Gastroesophageal sphincter (tissue), 4 donors: Measurements from ENCODE around the gene RYR2. TPM values are rescaled to one million over a fixed set of nuclear protein-coding genes. Genes with fewer than 3 reads are reported as not detected.

Experiments used
- ATAC-seq: fragments of 150-250 bp; one replicate; pipeline ENCODE4 v1.9.1; 2016; ENCODE audit warnings: mild to moderate bottlenecking, moderate library complexity
- H3K27ac ChIP-seq, 4 donors: fragments of 200-600 bp; sonication (generic) in 3 of 4; 1 replicate in 3 of 4; 2 replicates in 1 of 4; pipeline ENCODE4 v1.5.1; 2016 to 2019
- H3K27me3 ChIP-seq: fragments of 200-600 bp; sonication (generic); one replicate; pipeline ENCODE4 v1.5.1; 2019
- H3K36me3 ChIP-seq, 2 donors: fragments of 200-600 bp; sonication (generic); one replicate each; pipeline ENCODE4 v1.5.1; 2019; ENCODE audit warnings: control low read depth in 1 of 2
- H3K4me1 ChIP-seq, 3 donors: fragments of 200-600 bp; sonication (generic); 1 replicate in 2 of 3; 2 replicates in 1 of 3; pipeline ENCODE4 v1.5.1; 2016 to 2019; ENCODE audit warnings: control low read depth in 2 of 3
- H3K4me3 ChIP-seq, 2 donors: fragments of 200-600 bp; sonication (generic); one replicate each; pipeline ENCODE4 v1.5.1; 2019; ENCODE audit warnings: mild to moderate bottlenecking in 1 of 2, moderate library complexity in 1 of 2
- H3K9me3 ChIP-seq, 3 donors: fragments of 200-600 bp; sonication (generic); one replicate each; pipeline ENCODE4 v1.5.1; 2017 to 2019; ENCODE audit warnings: control low read depth in 2 of 3
- EP300 ChIP-seq: sonication (generic); formaldehyde crosslinking; IDR thresholded peaks from one replicate; pipeline ENCODE4 v1.6.1; 2017; ENCODE audit warnings: antibody characterized with exemption, mild to moderate bottlenecking
- POLR2A ChIP-seq, 2 donors: fragments of 450-650 bp; IDR thresholded peaks; one replicate each; pipeline ENCODE4 v1.6.1; 2017; ENCODE audit warnings: antibody characterized with exemption in 2 of 2, mild to moderate bottlenecking in 2 of 2, moderate library complexity in 1 of 2
- POLR2AphosphoS5 ChIP-seq: sonication (generic); formaldehyde crosslinking; IDR thresholded peaks from one replicate; pipeline ENCODE4 v1.6.1; 2017; ENCODE audit warnings: antibody characterized with exemption
- WGBS, 2 donors: methylation state at CpG; one replicate each; pipeline ENCODE4 v1.1.5; 2018; ENCODE audit warnings: low coverage in 1 of 2; 5-methylcytosine and 5-hydroxymethylcytosine counted together
- total RNA-seq, 4 donors: library from RNA; depleted of rRNA; stranded (reverse); fragments of >200 nt; gene quantifications; one replicate each; pipeline ENCODE4 v1.1.0, GENCODE V29; 2016
- TF ChIP-seq, protein P1 (sequence below), 4 experiments: fragments of 200-600 bp in 2 of 4; fragments of 450-650 bp in 2 of 4; sonication (generic) in 1 of 4; IDR thresholded peaks; one replicate each; pipeline ENCODE4 v1.5.1; 2017 to 2019; ENCODE audit warnings: antibody characterized with exemption in 4 of 4, mild to moderate bottlenecking in 2 of 4, moderate library complexity in 2 of 4

The RYR2 gene
- total RNA-seq, 4 donors from 2014 or later = 27.4 to 78.8 (median 42.7) TPM

GRCh38 chr1:237062976-237063375 lies 21.0 kb downstream of the RYR2 start:
- H3K4me1 ChIP-seq = peaks cover 0 to 7% (median 0%) of the 10 kb centered on the region in 3 donors
- H3K27me3 ChIP-seq = no peaks in the 10 kb centered on the region
- TF ChIP-seq EP300 = no peak
- no peak for TF ChIP-seq POLR2AphosphoS5
- no peak overlapping the region for H3K27ac ChIP-seq
- H3K9me3 ChIP-seq = no peaks in the 10 kb centered on the region
- no peak overlapping the region for H3K4me3 ChIP-seq
- ATAC-seq = no peak
- H3K36me3 ChIP-seq = no peaks in the 10 kb centered on the region

DNA sequence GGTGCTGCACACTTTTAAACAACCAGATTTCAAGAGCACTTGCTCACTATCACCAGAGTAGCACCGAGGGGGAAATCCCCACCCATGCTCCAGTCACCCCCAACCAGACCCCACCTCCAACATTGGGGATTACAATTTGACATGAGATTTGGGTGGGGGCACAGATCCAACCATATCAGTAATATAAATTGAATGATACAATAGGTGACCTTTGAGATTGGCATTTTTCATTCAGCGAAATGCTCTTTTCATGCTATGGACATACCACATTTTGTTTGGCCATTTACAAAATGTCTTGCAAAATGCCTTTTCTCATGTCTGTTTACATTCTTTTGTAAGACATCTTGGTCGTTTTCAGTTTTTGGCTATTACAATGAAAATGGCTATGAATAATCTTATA lies 23.9 kb downstream of the RYR2 start:
- 84 to 88% methylated on average over 2 to 3 of the region's 3 CpGs for WGBS, 2 donors
- peaks cover 0 to 4% (median 0%) of the 10 kb centered on the region in 3 donors for H3K4me1 ChIP-seq
- ATAC-seq = no peak
- H3K4me3 ChIP-seq = no peak overlapping the region
- no peaks in the 10 kb centered on the region for H3K36me3 ChIP-seq
- no peak for TF ChIP-seq EP300
- TF ChIP-seq POLR2AphosphoS5 = no peak
- TF ChIP-seq, protein P1, sequence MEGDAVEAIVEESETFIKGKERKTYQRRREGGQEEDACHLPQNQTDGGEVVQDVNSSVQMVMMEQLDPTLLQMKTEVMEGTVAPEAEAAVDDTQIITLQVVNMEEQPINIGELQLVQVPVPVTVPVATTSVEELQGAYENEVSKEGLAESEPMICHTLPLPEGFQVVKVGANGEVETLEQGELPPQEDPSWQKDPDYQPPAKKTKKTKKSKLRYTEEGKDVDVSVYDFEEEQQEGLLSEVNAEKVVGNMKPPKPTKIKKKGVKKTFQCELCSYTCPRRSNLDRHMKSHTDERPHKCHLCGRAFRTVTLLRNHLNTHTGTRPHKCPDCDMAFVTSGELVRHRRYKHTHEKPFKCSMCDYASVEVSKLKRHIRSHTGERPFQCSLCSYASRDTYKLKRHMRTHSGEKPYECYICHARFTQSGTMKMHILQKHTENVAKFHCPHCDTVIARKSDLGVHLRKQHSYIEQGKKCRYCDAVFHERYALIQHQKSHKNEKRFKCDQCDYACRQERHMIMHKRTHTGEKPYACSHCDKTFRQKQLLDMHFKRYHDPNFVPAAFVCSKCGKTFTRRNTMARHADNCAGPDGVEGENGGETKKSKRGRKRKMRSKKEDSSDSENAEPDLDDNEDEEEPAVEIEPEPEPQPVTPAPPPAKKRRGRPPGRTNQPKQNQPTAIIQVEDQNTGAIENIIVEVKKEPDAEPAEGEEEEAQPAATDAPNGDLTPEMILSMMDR (IDR thresholded peaks at IDR 0.05) = no peak
- no peak for TF ChIP-seq POLR2A (IDR thresholded peaks at IDR 0.05)
- H3K27me3 ChIP-seq = no peaks in the 10 kb centered on the region
- H3K27ac ChIP-seq = no peak overlapping the region
- no peaks in the 10 kb centered on the region for H3K9me3 ChIP-seq

- TF ChIP-seq, protein P1 (IDR thresholded peaks at IDR 0.05) = no peak
- TF ChIP-seq EP300 (no peak), POLR2AphosphoS5 (no peak), POLR2A (IDR thresholded peaks at IDR 0.05) (no peak)
- WGBS, 2 donors = 80% methylated on average over 1 of the region's 2 CpGs; no CpG with 5 or more reads in 1 of the 2 donors
- no peak for ATAC-seq
These were observed 28.5 kb downstream of the RYR2 start for GRCh38 chr1:237070519-237070918.

DNA sequence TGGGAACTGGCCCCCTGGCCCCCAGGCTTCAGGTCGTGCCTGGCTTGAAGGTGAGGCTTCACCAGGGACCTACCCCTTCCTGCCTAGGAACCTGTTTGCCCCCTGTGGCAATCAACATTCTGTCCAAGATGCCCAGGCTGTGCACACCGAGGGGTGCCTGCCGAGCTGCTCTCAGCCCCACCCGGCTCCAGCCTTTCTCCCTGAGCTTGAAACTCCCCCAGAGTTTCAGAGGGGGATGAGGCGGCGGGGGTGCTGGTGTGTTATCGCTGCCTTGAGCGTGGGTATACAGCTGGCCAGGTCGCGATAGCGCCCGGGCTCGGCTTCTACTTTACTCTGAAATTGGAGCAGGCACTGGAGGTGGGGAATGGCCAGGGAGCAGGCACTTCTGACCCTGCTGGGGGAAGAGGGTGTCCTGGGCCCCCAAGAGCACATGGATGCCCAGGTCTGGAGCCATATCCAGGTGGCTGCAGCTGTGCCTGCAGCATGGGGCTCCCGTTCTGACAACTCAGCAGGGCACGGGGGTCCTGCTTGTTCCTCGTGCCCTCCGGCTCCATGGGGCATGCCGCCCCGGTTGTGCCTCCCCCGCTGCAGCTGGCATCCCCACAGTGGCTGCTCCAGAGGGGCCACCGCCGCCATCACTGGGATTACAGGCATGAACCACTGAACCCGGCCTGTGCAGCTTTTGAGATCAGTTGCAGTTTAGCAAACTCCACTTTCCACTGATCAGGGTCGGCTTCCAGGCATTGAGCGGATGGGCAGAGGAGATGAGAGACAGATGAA lies 29.8 kb downstream of the RYR2 start:
- Histone ChIP-seq H3K27me3 (no peaks in the 10 kb centered on the region), H3K27ac (no peak overlapping the region), H3K4me1 (peaks cover 0 to 4% (median 0%) of the 10 kb centered on the region in 3 donors), H3K9me3 (no peaks in the 10 kb centered on the region), H3K4me3 (no peak overlapping the region), H3K36me3 (no peaks in the 10 kb centered on the region)
- TF ChIP-seq POLR2AphosphoS5 (no peak), POLR2A (IDR thresholded peaks at IDR 0.05) (no peak), EP300 (no peak)
- TF ChIP-seq, protein P1 (IDR thresholded peaks at IDR 0.05) = no peak
- WGBS, 2 donors = 94% methylated on average over 3 of the region's 25 CpGs; no CpG with 5 or more reads in 1 of the 2 donors
- no peak for ATAC-seq

More at GRCh38 chr1:237070519-237070918, 28.5 kb downstream of the RYR2 start:
- no peak overlapping the region for H3K4me3 ChIP-seq
- H3K9me3 ChIP-seq = no peaks in the 10 kb centered on the region
- no peaks in the 10 kb centered on the region for H3K27me3 ChIP-seq
- no peak overlapping the region for H3K27ac ChIP-seq
- H3K4me1 ChIP-seq = peaks cover 0 to 4% (median 0%) of the 10 kb centered on the region in 3 donors
- no peaks in the 10 kb centered on the region for H3K36me3 ChIP-seq

GRCh38 chr1:237074371-237075117 lies 32.6 kb downstream of the RYR2 start:
- no peak overlapping the region for H3K4me3 ChIP-seq
- no peaks in the 10 kb centered on the region for H3K27me3 ChIP-seq
- no peak overlapping the region for H3K27ac ChIP-seq
- WGBS, 2 donors = 83% methylated on average over 8 to 11 of the region's 11 CpGs
- H3K36me3 ChIP-seq = no peaks in the 10 kb centered on the region
- no peaks in the 10 kb centered on the region for H3K4me1 ChIP-seq
- H3K9me3 ChIP-seq = no peaks in the 10 kb centered on the region
- ATAC-seq = no peak
- TF ChIP-seq POLR2AphosphoS5 (no peak), POLR2A (IDR thresholded peaks at IDR 0.05) (no peak), EP300 (no peak)
- TF ChIP-seq, protein P1 (IDR thresholded peaks at IDR 0.05) = no peak
